WTC11 (cell line): Measurements from ENCODE around the gene LPCAT3. TPM values are rescaled to one million over a fixed set of nuclear protein-coding genes. Genes with fewer than 3 reads are reported as not detected.

Experiments
- ATAC-seq: fragments of 200-7000 bp; cut with Tn5 transposase; 2 replicates; pipeline ENCODE4 v1.10.0; 2021; ENCODE audit warnings: mild to moderate bottlenecking, moderate library complexity
- CTCF ChIA-PET: fragments of 300-600 bp; sonication (Branson Sonifier 250); formaldehyde crosslinking; loops from one replicate; lab custom pipeline; 2021; ENCODE audit warnings: antibody characterized with exemption; lab: Charles Lee
- POLR2A ChIA-PET: fragments of 350-600 bp; sonication (Branson Sonifier 250); formaldehyde crosslinking; loops from one replicate; lab custom pipeline; 2021; ENCODE audit warnings: antibody characterized with exemption; lab: Charles Lee
- DNase-seq: peaks from one replicate; pipeline ENCODE4 v3.0.0; 2021; ENCODE audit warnings: low spot score
- H3K27ac Mint-ChIP-seq: 2 replicates; pipeline ENCODE4 v1.8.0; 2021; ENCODE audit warnings: mixed read lengths
- H3K27me3 Mint-ChIP-seq: 2 replicates; pipeline ENCODE4 v1.8.0; 2021; ENCODE audit warnings: low read depth, mild to moderate bottlenecking, moderate library complexity, mixed read lengths
- H3K36me3 Mint-ChIP-seq: 2 replicates; pipeline ENCODE4 v1.8.0; 2021; ENCODE audit warnings: mixed read lengths
- H3K4me1 Mint-ChIP-seq: 2 replicates; pipeline ENCODE4 v1.8.0; 2022; ENCODE audit warnings: mixed read lengths
- H3K4me3 Mint-ChIP-seq: 2 replicates; pipeline ENCODE4 v1.8.0; 2021; ENCODE audit warnings: mild to moderate bottlenecking, moderate library complexity, mixed read lengths
- H3K9me3 Mint-ChIP-seq: 2 replicates; pipeline ENCODE4 v1.8.0; 2021; ENCODE audit warnings: mixed read lengths
- ATF2 ChIP-seq: sonication (generic); formaldehyde crosslinking; IDR thresholded peaks from 2 replicates; pipeline ENCODE4 v1.8.1; 2022; ENCODE audit warnings: low read depth, missing genetic modification reagents, borderline replicate concordance
- ATF6 ChIP-seq: sonication (generic); formaldehyde crosslinking; IDR thresholded peaks from 2 replicates; pipeline ENCODE4 v1.8.1; 2023; ENCODE audit warnings: mild to moderate bottlenecking, missing genetic modification reagents
- E2F5 ChIP-seq: sonication (generic); formaldehyde crosslinking; IDR thresholded peaks from 2 replicates; pipeline ENCODE4 v1.8.1; 2022; ENCODE audit warnings: mild to moderate bottlenecking, moderate library complexity, missing genetic modification reagents
- ERG ChIP-seq: fragments of 250-450 bp; sonication (Bioruptor Pico); IDR thresholded peaks from 2 replicates; pipeline ENCODE4 v1.8.0; 2021; ENCODE audit warnings: mild to moderate bottlenecking
- ETV6 ChIP-seq: sonication (generic); formaldehyde crosslinking; IDR thresholded peaks from 2 replicates; pipeline ENCODE4 v1.8.1; 2022; ENCODE audit warnings: mild to moderate bottlenecking, missing genetic modification reagents
- IRF2 ChIP-seq: sonication (generic); formaldehyde crosslinking; IDR thresholded peaks from 2 replicates; pipeline ENCODE4 v1.8.0; 2022; ENCODE audit warnings: low read depth, missing genetic modification reagents, borderline replicate concordance
- JUN ChIP-seq: sonication (generic); formaldehyde crosslinking; IDR thresholded peaks from 2 replicates; pipeline ENCODE4 v1.8.0; 2023; ENCODE audit warnings: mild to moderate bottlenecking, missing genetic modification reagents
- NFATC4 ChIP-seq: fragments of 250-450 bp; sonication (Bioruptor Pico); IDR thresholded peaks from 2 replicates; pipeline ENCODE4 v1.9.0; 2021; ENCODE audit warnings: mild to moderate bottlenecking
- RELA ChIP-seq: sonication (generic); formaldehyde crosslinking; IDR thresholded peaks from 2 replicates; pipeline ENCODE4 v1.8.1; 2022; ENCODE audit warnings: missing genetic modification reagents, mild to moderate bottlenecking, borderline replicate concordance
- SP1 ChIP-seq: sonication (generic); formaldehyde crosslinking; conservative IDR thresholded peaks from 2 replicates; pipeline ENCODE4 v1.8.1; 2022; ENCODE audit warnings: missing genetic modification reagents
- TCF7 ChIP-seq: sonication (generic); formaldehyde crosslinking; IDR thresholded peaks from 2 replicates; pipeline ENCODE4 v1.8.0; 2022; ENCODE audit warnings: mild to moderate bottlenecking, low read depth, missing genetic modification reagents, moderate library complexity
- ZBTB21 ChIP-seq: sonication (generic); formaldehyde crosslinking; IDR thresholded peaks from 2 replicates; pipeline ENCODE4 v1.8.1; 2023; ENCODE audit warnings: mild to moderate bottlenecking, missing genetic modification reagents, borderline replicate concordance
- ZNF138 ChIP-seq: sonication (generic); formaldehyde crosslinking; conservative IDR thresholded peaks from 2 replicates; pipeline ENCODE4 v1.8.1; 2022; ENCODE audit warnings: mild to moderate bottlenecking, moderate library complexity, missing genetic modification reagents
- ZNF396 ChIP-seq: fragments of 250-450 bp; sonication (Bioruptor Pico); IDR thresholded peaks from 2 replicates; pipeline ENCODE4 v1.8.0; 2021; ENCODE audit warnings: mild to moderate bottlenecking, moderate library complexity, borderline replicate concordance
- ZNF416 ChIP-seq: fragments of 250-450 bp; sonication (Bioruptor Pico); IDR thresholded peaks from 2 replicates; pipeline ENCODE4 v1.9.0; 2021; ENCODE audit warnings: mild to moderate bottlenecking, inconsistent platforms
- total RNA-seq: library from RNA; stranded (reverse); gene quantifications from 3 replicates; pipeline ENCODE4 v1.2.3, GENCODE V29; 2021
- TF ChIP-seq, protein P1 (sequence below): sonication (generic); formaldehyde crosslinking; IDR thresholded peaks from 2 replicates; pipeline ENCODE4 v1.8.1; 2023; ENCODE audit warnings: mild to moderate bottlenecking, missing genetic modification reagents, borderline replicate concordance
- TF ChIP-seq, protein P2 (sequence below): sonication (generic); formaldehyde crosslinking; IDR thresholded peaks from 2 replicates; pipeline ENCODE4 v1.8.1; 2022; ENCODE audit warnings: mild to moderate bottlenecking, missing genetic modification reagents, moderate library complexity, borderline replicate concordance
- TF ChIP-seq, protein P3 (sequence below): fragments of 250-450 bp; sonication (Bioruptor Pico); IDR thresholded peaks from 2 replicates; pipeline ENCODE4 v2.1.2; 2022; ENCODE audit warnings: mild to moderate bottlenecking, moderate library complexity

Gene LPCAT3
- total RNA-seq, 1 experiment from 2014 or later: 40.0 TPM

GRCh38 chr12:6935371-6936193, 82.7 kb downstream of the LPCAT3 start:
- POLR2A ChIA-PET: interaction anchor here (0.9 to 1.1 kb wide), 2 partner anchors 10 to 13 kb away, joined by 3 read pairs; no protein-coding TSS in a partner anchor
- Mint-ChIP-seq H3K9me3 (no peaks in the 10 kb centered on the region), H3K4me3 (no peak overlapping the region), H3K27me3 (no peaks in the 10 kb centered on the region), H3K27ac (peak overlapping the region; percentile 85), H3K4me1 (peaks cover 28% of the 10 kb centered on the region), H3K36me3 (peaks cover 43% of the 10 kb centered on the region)
- no peak for ATAC-seq
- TF ChIP-seq JUN (CRISPR knock-in tag): no peak
- TF ChIP-seq ZBTB21: no peak
- TF ChIP-seq IRF2: no peak
- no peak for TF ChIP-seq NFATC4 (CRISPR knock-in tag)
- TF ChIP-seq, protein P1, sequence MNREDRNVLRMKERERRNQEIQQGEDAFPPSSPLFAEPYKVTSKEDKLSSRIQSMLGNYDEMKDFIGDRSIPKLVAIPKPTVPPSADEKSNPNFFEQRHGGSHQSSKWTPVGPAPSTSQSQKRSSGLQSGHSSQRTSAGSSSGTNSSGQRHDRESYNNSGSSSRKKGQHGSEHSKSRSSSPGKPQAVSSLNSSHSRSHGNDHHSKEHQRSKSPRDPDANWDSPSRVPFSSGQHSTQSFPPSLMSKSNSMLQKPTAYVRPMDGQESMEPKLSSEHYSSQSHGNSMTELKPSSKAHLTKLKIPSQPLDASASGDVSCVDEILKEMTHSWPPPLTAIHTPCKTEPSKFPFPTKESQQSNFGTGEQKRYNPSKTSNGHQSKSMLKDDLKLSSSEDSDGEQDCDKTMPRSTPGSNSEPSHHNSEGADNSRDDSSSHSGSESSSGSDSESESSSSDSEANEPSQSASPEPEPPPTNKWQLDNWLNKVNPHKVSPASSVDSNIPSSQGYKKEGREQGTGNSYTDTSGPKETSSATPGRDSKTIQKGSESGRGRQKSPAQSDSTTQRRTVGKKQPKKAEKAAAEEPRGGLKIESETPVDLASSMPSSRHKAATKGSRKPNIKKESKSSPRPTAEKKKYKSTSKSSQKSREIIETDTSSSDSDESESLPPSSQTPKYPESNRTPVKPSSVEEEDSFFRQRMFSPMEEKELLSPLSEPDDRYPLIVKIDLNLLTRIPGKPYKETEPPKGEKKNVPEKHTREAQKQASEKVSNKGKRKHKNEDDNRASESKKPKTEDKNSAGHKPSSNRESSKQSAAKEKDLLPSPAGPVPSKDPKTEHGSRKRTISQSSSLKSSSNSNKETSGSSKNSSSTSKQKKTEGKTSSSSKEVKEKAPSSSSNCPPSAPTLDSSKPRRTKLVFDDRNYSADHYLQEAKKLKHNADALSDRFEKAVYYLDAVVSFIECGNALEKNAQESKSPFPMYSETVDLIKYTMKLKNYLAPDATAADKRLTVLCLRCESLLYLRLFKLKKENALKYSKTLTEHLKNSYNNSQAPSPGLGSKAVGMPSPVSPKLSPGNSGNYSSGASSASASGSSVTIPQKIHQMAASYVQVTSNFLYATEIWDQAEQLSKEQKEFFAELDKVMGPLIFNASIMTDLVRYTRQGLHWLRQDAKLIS: no peak
- DNase-seq: no peak
- CTCF ChIA-PET: interaction anchor here (3.1 to 6.9 kb wide), 3 partner anchors 9 to 26 kb away, joined by 25 to 93 read pairs (median 26); partner anchors contain the start of gene ATN1

- H3K27me3 Mint-ChIP-seq: no peaks in the 10 kb centered on the region
- H3K4me1 Mint-ChIP-seq: peaks cover 35% of the 10 kb centered on the region
- H3K9me3 Mint-ChIP-seq: no peaks in the 10 kb centered on the region
- ChIA-PET CTCF (interaction anchor here (6.9 kb wide), 1 partner anchor 8 kb away, joined by 93 read pairs; the partner anchor contains the start of gene ATN1), POLR2A (interaction anchor here (1.1 kb wide), 1 partner anchor 10 kb away, joined by 4 read pairs; the partner anchor contains the start of genes C12orf57 and RNU7-1)
- ATAC-seq: no peak
- H3K27ac Mint-ChIP-seq: no peak overlapping the region
- peaks cover 32% of the 10 kb centered on the region for H3K36me3 Mint-ChIP-seq
- H3K4me3 Mint-ChIP-seq: no peak overlapping the region
- DNase-seq: no peak
- TF ChIP-seq SP1 (CRISPR knock-in tag) (no peak), NFATC4 (CRISPR knock-in tag) (no peak), ATF6 (CRISPR knock-in tag) (no peak), ETV6 (CRISPR knock-in tag) (no peak), E2F5 (CRISPR knock-in tag) (no peak), ZNF396 (no peak), TCF7 (CRISPR knock-in tag) (no peak), ZNF138 (no peak), ATF2 (CRISPR knock-in tag) (no peak), ERG (CRISPR knock-in tag) (no peak), RELA (CRISPR knock-in tag) (no peak), ZNF416 (no peak)
- TF ChIP-seq, protein P2, sequence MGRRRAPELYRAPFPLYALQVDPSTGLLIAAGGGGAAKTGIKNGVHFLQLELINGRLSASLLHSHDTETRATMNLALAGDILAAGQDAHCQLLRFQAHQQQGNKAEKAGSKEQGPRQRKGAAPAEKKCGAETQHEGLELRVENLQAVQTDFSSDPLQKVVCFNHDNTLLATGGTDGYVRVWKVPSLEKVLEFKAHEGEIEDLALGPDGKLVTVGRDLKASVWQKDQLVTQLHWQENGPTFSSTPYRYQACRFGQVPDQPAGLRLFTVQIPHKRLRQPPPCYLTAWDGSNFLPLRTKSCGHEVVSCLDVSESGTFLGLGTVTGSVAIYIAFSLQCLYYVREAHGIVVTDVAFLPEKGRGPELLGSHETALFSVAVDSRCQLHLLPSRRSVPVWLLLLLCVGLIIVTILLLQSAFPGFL: no peak
- TF ChIP-seq, protein P3, sequence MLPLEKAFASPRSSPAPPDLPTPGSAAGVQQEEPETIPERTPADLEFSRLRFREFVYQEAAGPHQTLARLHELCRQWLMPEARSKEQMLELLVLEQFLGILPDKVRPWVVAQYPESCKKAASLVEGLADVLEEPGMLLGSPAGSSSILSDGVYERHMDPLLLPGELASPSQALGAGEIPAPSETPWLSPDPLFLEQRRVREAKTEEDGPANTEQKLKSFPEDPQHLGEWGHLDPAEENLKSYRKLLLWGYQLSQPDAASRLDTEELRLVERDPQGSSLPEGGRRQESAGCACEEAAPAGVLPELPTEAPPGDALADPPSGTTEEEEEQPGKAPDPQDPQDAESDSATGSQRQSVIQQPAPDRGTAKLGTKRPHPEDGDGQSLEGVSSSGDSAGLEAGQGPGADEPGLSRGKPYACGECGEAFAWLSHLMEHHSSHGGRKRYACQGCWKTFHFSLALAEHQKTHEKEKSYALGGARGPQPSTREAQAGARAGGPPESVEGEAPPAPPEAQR (CRISPR knock-in tag): no peak
Measured at GRCh38 chr12:6934110-6934509, 84.2 kb downstream of the LPCAT3 start.
